ENCODE measurements around the gene ANKFY1. TPM values are rescaled to one million over a fixed set of nuclear protein-coding genes. Genes with fewer than 3 reads are reported as not detected.

Gene ANKFY1
- total and polyA plus RNA-seq, 11 donors: 9.4 to 44.9 (median 23.9) TPM

DNA sequence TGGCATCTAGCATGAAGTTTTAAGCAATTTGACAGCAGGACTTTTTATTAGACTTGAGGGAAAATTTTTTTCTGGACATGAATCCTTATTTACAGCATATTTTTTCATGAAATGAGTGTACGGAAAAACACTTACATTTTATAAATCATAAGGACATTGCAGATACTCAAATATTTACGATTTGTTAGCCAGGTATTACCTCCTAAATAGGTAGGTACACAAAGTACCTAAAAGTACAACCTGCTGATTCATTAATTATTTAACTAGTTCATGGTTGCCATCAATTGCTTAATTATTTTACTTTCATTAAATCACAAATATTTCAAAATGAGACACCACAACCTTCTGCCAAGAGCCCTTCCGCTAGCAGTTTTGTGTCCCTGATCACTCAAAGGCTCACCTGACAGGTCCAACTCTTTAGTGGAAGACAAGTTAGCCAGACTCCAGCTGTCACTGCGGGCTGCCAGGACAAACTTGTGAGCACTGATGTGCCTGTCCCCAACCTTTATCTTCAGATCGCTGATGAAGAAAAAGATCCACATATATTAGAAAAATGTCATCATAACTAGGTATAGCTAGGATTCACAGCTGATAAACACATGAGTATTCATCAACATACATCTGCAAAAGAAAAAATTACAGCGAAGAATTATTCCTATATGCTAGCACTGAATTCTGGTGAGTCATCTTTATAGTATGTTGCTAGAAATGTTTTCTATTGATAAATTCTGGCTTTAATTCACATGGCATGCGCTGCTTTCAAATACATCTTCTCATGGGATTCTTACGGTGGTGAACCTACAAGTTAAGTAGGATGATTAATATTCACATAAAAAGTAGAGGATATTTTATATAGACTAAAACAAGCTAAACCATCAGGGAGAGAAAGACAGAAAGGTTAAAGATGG, 28.2 kb downstream of the ANKFY1 start:
- Histone ChIP-seq H3K4me1 (peaks cover 0 to 48% (median 28%) of the 10 kb centered on the region in 12 donors), H3K27me3 (no peaks in the 10 kb centered on the region), H3K36me3 (peaks cover 0 to 94% (median 70%) of the 10 kb centered on the region in 9 donors), H3K4me3 (no peak overlapping the region), H3K27ac (peak overlapping the region in 7 of 12 donors; percentile 3 to 88 (median 18)), H3K9me3 (no peaks in the 10 kb centered on the region)
- intact Hi-C loops (cut with DNase I): no loop called here
- DNase-seq (no peak), ATAC-seq (no peak)
- 77 to 83% (median 81%) methylated on average over 8 of the region's 8 CpGs for WGBS, 4 donors
- no peak for TF ChIP-seq POLR2A (IDR thresholded peaks at IDR 0.05)
- TF ChIP-seq, protein P1, sequence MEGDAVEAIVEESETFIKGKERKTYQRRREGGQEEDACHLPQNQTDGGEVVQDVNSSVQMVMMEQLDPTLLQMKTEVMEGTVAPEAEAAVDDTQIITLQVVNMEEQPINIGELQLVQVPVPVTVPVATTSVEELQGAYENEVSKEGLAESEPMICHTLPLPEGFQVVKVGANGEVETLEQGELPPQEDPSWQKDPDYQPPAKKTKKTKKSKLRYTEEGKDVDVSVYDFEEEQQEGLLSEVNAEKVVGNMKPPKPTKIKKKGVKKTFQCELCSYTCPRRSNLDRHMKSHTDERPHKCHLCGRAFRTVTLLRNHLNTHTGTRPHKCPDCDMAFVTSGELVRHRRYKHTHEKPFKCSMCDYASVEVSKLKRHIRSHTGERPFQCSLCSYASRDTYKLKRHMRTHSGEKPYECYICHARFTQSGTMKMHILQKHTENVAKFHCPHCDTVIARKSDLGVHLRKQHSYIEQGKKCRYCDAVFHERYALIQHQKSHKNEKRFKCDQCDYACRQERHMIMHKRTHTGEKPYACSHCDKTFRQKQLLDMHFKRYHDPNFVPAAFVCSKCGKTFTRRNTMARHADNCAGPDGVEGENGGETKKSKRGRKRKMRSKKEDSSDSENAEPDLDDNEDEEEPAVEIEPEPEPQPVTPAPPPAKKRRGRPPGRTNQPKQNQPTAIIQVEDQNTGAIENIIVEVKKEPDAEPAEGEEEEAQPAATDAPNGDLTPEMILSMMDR (IDR thresholded peaks at IDR 0.05): no peak

DNA sequence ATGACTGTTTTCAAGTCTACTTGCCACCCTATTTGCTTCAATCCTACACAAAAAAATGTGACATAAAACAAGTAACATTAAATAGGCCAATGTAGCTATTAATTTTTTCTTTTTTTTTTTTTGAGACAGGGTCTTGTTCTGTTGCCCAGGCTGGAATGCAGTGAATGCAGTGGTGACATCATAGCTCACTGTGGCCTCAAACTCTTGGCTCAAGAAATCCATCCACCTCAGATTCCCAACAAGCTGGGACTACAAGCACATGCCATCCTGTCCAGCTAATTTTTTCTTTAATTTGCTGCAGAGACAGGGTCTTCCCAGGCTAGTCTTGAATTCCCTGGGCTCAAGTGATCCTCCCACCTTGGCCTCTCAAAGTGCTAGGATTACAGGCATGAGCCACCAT, 29.4 kb downstream of the ANKFY1 start:
- peaks cover 0 to 83% (median 58%) of the 10 kb centered on the region in 9 donors for H3K36me3 ChIP-seq

DNA sequence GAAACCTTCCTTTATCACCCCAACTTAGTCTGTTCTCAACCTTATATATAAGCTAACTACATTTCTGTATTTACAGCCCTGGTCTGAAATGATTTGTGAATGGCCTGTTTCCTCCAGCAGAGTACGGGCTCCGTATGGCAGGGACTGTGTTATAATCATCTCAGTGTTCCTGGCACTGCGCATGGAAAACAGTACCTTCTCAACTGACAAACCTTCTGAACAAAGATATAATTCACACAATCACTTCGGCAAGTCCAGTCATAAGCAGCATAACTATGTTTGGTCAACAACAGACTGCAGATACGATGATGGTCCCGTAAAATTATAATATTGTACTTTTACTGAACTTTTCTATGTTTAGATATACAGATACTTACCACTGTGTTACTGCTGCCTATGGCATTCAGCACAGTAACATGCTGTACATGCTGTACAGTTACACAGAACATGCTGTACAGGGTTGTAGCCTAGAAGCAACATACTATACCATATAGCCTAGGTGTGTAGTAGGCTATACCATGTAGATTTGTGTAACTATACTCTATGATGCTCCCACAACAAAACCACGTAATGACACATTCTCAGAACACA, 30.0 kb downstream of the ANKFY1 start:
- Histone ChIP-seq H3K27ac (peak overlapping the region; percentile 47 to 88 (median 71)), H3K4me1 (peaks cover 0 to 63% (median 39%) of the 10 kb centered on the region in 12 donors), H3K9me3 (no peaks in the 10 kb centered on the region), H3K4me3 (no peak overlapping the region), H3K36me3 (peaks cover 0 to 77% (median 52%) of the 10 kb centered on the region in 9 donors), H3K27me3 (no peaks in the 10 kb centered on the region)
- ATAC-seq (peak; percentile 68 to 84 (median 74)), DNase-seq (peak in 4 of 5 donors; percentile 20 to 63 (median 57))
- TF ChIP-seq, protein P1 (IDR thresholded peaks at IDR 0.05): peak in 1 of 12 donors; percentile 7
- peak in 1 of 2 donors; percentile 35 for TF ChIP-seq POLR2A (IDR thresholded peaks at IDR 0.05)
- intact Hi-C loops (cut with DNase I): loop anchor here in 2 of 10 donors (5.0 kb wide), 2 partner anchors 69 to 134 kb away; partner anchors contain the start of gene UBE2G1 (in 1 of the 2)
- WGBS, 4 donors: 50 to 77% (median 63%) methylated on average over 7 of the region's 7 CpGs

More for the DNA sequence above, 29.4 kb downstream of the ANKFY1 start:
- H3K27me3 ChIP-seq: no peaks in the 10 kb centered on the region
- ATAC-seq: no peak
- H3K4me3 ChIP-seq: no peak overlapping the region
- peak overlapping the region in 11 of 12 donors; percentile 47 to 88 (median 73) for H3K27ac ChIP-seq
- H3K9me3 ChIP-seq: no peaks in the 10 kb centered on the region
- H3K4me1 ChIP-seq: peaks cover 0 to 61% (median 37%) of the 10 kb centered on the region in 12 donors
- DNase-seq: no peak
- TF ChIP-seq POLR2A (IDR thresholded peaks at IDR 0.05): no peak
- TF ChIP-seq, protein P1 (IDR thresholded peaks at IDR 0.05): no peak
- intact Hi-C loops (cut with DNase I): loop anchor here in 2 of 10 donors (5.0 kb wide), 2 partner anchors 68 to 133 kb away; partner anchors contain the start of gene UBE2G1 (in 1 of the 2)
